H1 (cell line): ENCODE data around the gene DNMT1. TPM values are rescaled to one million over a fixed set of nuclear protein-coding genes. Genes with fewer than 3 reads are reported as not detected.
"Not testable (repeated sequence)": the region's sequence is repeated elsewhere in the genome, so short reads cannot be mapped to it uniquely, and the experiment has no call there.

Experiments
- CTCF ChIA-PET: fragments of 300-600 bp; sonication (Branson Sonifier 250); formaldehyde crosslinking; loops from one replicate; lab custom pipeline; 2021; ENCODE audit not compliant: partially characterized antibody; lab: Charles Lee
- POLR2A ChIA-PET: fragments of 300-600 bp; sonication (Branson Sonifier 250); formaldehyde crosslinking; loops from one replicate; lab custom pipeline; 2021; ENCODE audit warnings: inconsistent platforms; ENCODE audit not compliant: partially characterized antibody; lab: Charles Lee
- DNase-seq, 2 experiments: peaks; one replicate each; pipeline versions ENCODE4 v3.0.0 to v3.0.0-alpha.2; 2010 to 2022; ENCODE audit warnings: low spot score in 2 of 2, low read depth in 1 of 2, mixed read lengths in 1 of 2
- FAIRE-seq: peaks from 2 replicates; lab custom pipeline; 2011; peaks lifted over from hg19 to GRCh38; lab: Jason Lieb, UNC
- H2AFZ ChIP-seq: 2 replicates; pipeline ENCODE4 v1.8.1; 2012; ENCODE audit warnings: low read length, inconsistent platforms
- H2AK5ac ChIP-seq: 2 replicates; pipeline ENCODE4 v1.6.1; 2013; ENCODE audit warnings: low read depth, low read length
- H2BK120ac ChIP-seq: replicated peaks from 2 replicates; pipeline ENCODE3; 2013; ENCODE audit warnings: low read depth, low read length, inconsistent platforms
- H2BK12ac ChIP-seq: 2 replicates; pipeline ENCODE4 v1.6.1; 2013; ENCODE audit warnings: low read depth, low read length
- H2BK15ac ChIP-seq: 2 replicates; pipeline ENCODE4 v1.6.1; 2013; ENCODE audit warnings: low read length
- H2BK20ac ChIP-seq: 2 replicates; pipeline ENCODE4 v1.6.1; 2013; ENCODE audit warnings: low read length
- H2BK5ac ChIP-seq: 2 replicates; pipeline ENCODE4 v1.6.1; 2013; ENCODE audit warnings: low read depth, low read length
- H3K14ac ChIP-seq: 2 replicates; pipeline ENCODE4 v1.6.1; 2013; ENCODE audit warnings: inconsistent platforms; ENCODE audit not compliant: insufficient read length
- H3K18ac ChIP-seq: 2 replicates; pipeline ENCODE4 v1.6.1; 2013; ENCODE audit warnings: low read length; ENCODE audit errors: extremely low read depth
- H3K23ac ChIP-seq: 2 replicates; pipeline ENCODE4 v1.6.1; 2013; ENCODE audit warnings: inconsistent platforms; ENCODE audit not compliant: insufficient read length
- H3K23me2 ChIP-seq: 2 replicates; pipeline ENCODE4 v1.6.1; 2013; ENCODE audit warnings: low read depth, low read length
- H3K27ac ChIP-seq: 2 replicates; pipeline ENCODE4 v1.6.1; 2011; ENCODE audit warnings: low read depth, low read length, inconsistent platforms
- H3K27me3 ChIP-seq, 4 experiments: replicated peaks in 1 of 4; 1 replicate in 1 of 4; 2 replicates in 3 of 4; pipeline versions ENCODE4 v1.6.1 to v1.8.1; 2011 to 2013; ENCODE audit warnings: low read length in 3 of 4, mild to moderate bottlenecking in 3 of 4, inconsistent platforms in 2 of 4, mixed read lengths in 2 of 4, moderate library complexity in 1 of 4; ENCODE audit not compliant: control insufficient read depth in 3 of 4, insufficient read depth in 3 of 4; ENCODE audit errors: extremely low read depth in 1 of 4
- H3K36me3 ChIP-seq, 4 experiments: 2 replicates each; pipeline versions ENCODE4 v1.6.1 to v1.8.1; 2011 to 2013; ENCODE audit warnings: mild to moderate bottlenecking in 4 of 4, low read length in 3 of 4, moderate library complexity in 2 of 4, control low read depth in 1 of 4, inconsistent platforms in 1 of 4; ENCODE audit not compliant: insufficient read depth in 4 of 4, control insufficient read depth in 2 of 4
- H3K4ac ChIP-seq: replicated peaks from 2 replicates; pipeline ENCODE3; 2013; ENCODE audit warnings: low read length, low read depth, mixed read lengths, inconsistent platforms; ENCODE audit not compliant: insufficient read length
- H3K4me1 ChIP-seq, 4 experiments: replicated peaks in 1 of 4; 1 replicate in 1 of 4; 2 replicates in 3 of 4; pipeline versions ENCODE4 v1.6.1 to v1.8.1; 2011 to 2013; ENCODE audit warnings: low read length in 3 of 4, inconsistent platforms in 2 of 4, mixed read lengths in 1 of 4; ENCODE audit not compliant: insufficient read depth in 4 of 4, control insufficient read depth in 3 of 4
- H3K4me2 ChIP-seq, 2 experiments: 2 replicates each; pipeline versions ENCODE4 v1.6.1 to v1.8.1; 2011 to 2013; ENCODE audit warnings: low read depth in 2 of 2, low read length in 2 of 2, control low read depth in 1 of 2, inconsistent platforms in 1 of 2, mild to moderate bottlenecking in 1 of 2; ENCODE audit not compliant: insufficient read depth in 1 of 2
- H3K4me3 ChIP-seq, 4 experiments: fragments of 200-600, 300-600 bp in 1 of 4; sonication (generic), shearing (Covaris generic), sonication (Bioruptor Twin) in 1 of 4; 2 replicates each; pipeline versions ENCODE4 v1.5.1 to v1.8.1; 2011 to 2016; ENCODE audit warnings: low read length in 4 of 4, low read depth in 3 of 4, control low read depth in 2 of 4, inconsistent platforms in 2 of 4, mild to moderate bottlenecking in 2 of 4, mixed read lengths in 1 of 4, moderate library complexity in 1 of 4; ENCODE audit not compliant: insufficient read depth in 2 of 4; ENCODE audit errors: extremely low read depth in 1 of 4
- H3K56ac ChIP-seq: replicated peaks from 2 replicates; pipeline ENCODE3; 2013; ENCODE audit warnings: low read depth, mild to moderate bottlenecking, mixed read lengths, low read length, inconsistent platforms; ENCODE audit not compliant: insufficient read length
- H3K79me1 ChIP-seq: 2 replicates; pipeline ENCODE4 v1.6.1; 2013; ENCODE audit warnings: low read depth, low read length, control low read depth
- H3K79me2 ChIP-seq, 2 experiments: 2 replicates each; pipeline versions ENCODE4 v1.6.1 to v1.8.1; 2012 to 2013; ENCODE audit warnings: low read length in 2 of 2, mild to moderate bottlenecking in 2 of 2, inconsistent platforms in 1 of 2; ENCODE audit not compliant: insufficient read depth in 2 of 2, control insufficient read depth in 1 of 2
- H3K9ac ChIP-seq, 4 experiments: replicated peaks in 1 of 4; 1 replicate in 1 of 4; 2 replicates in 3 of 4; pipeline versions ENCODE4 v1.6.1 to v1.8.1; 2011 to 2013; ENCODE audit warnings: low read depth in 3 of 4, low read length in 3 of 4, control low read depth in 2 of 4, mild to moderate bottlenecking in 2 of 4, moderate library complexity in 2 of 4, inconsistent platforms in 1 of 4; ENCODE audit errors: extremely low read depth in 1 of 4
- H3K9me3 ChIP-seq, 2 experiments: 2 replicates each; pipeline versions ENCODE4 v1.6.1 to v1.8.1; 2012 to 2013; ENCODE audit warnings: mild to moderate bottlenecking in 2 of 2, moderate library complexity in 2 of 2, control low read depth in 1 of 2, inconsistent platforms in 1 of 2, low read depth in 1 of 2, low read length in 1 of 2, mixed read lengths in 1 of 2; ENCODE audit not compliant: insufficient read depth in 2 of 2
- H4K20me1 ChIP-seq, 2 experiments: replicated peaks in 1 of 2; 2 replicates each; pipeline versions ENCODE3 to v1.8.1; 2011 to 2013; ENCODE audit warnings: inconsistent platforms in 2 of 2, low read length in 2 of 2, mild to moderate bottlenecking in 1 of 2; ENCODE audit not compliant: insufficient read depth in 2 of 2, control insufficient read depth in 1 of 2
- H4K5ac ChIP-seq: 2 replicates; pipeline ENCODE4 v1.6.1; 2013; ENCODE audit warnings: low read length, low read depth, mixed read lengths, inconsistent platforms; ENCODE audit not compliant: insufficient read length
- H4K8ac ChIP-seq: 2 replicates; pipeline ENCODE4 v1.8.0; 2013; ENCODE audit warnings: mild to moderate bottlenecking, moderate library complexity, low read length, inconsistent platforms; ENCODE audit not compliant: insufficient read depth; ENCODE audit errors: extremely low read depth
- H4K91ac ChIP-seq: replicated peaks from 2 replicates; pipeline ENCODE3; 2013; ENCODE audit warnings: low read length, mixed read lengths, inconsistent platforms; ENCODE audit not compliant: insufficient read length
- WGBS, 2 experiments: shearing (Covaris generic) in 1 of 2; methylation state at CpG; one replicate each; pipeline versions ENCODE4 v1.1.6 to v1.1.7; 2013 to 2015; ENCODE audit warnings: low lambda C conversion rate in 2 of 2, mixed read lengths in 2 of 2, inconsistent platforms in 1 of 2, low coverage in 1 of 2, missing lambda C conversion rate in 1 of 2; ENCODE audit not compliant: insufficient replicate concordance in 2 of 2, insufficient coverage in 1 of 2, insufficient read length in 1 of 2; ENCODE audit errors: extremely low coverage in 1 of 2, missing lambda C conversion rate in 1 of 2; 5-methylcytosine and 5-hydroxymethylcytosine counted together
- polyA plus RNA-seq, 7 experiments: library from polyadenylated mRNA; depleted of rRNA in 3 of 7; stranded (reverse) in 5 of 7; unstranded in 2 of 7; fragments of >200 nt in 5 of 7; fragments of 200-250 nt in 2 of 7; gene quantifications; 1 replicate in 5 of 7; 2 replicates in 1 of 7; 4 replicates in 1 of 7; pipeline versions ENCODE4 v1.2.1 to v1.2.3, GENCODE V29; 2011 to 2013; ENCODE audit warnings: missing spikeins in 2 of 7, mixed read lengths in 2 of 7
- total RNA-seq: library from RNA; stranded (reverse); fragmentation: NEBNext Ultra II Directional; extraction: Animal tissue kit (Norgen Biotek cat#: 25700); gene quantifications from 2 replicates; pipeline ENCODE4 v1.2.1, GENCODE V29; 2021

The DNMT1 gene
- total and polyA plus RNA-seq, 2 of the 8 experiments (the other 6 are each of a cell fraction or from before 2014, with no cell fraction given), result 101 to 210 TPM

- H3K56ac ChIP-seq, H3K23ac ChIP-seq, H4K20me1 ChIP-seq, H3K4me1 ChIP-seq, FAIRE-seq, H3K27ac ChIP-seq, H3K14ac ChIP-seq, H3K18ac ChIP-seq, H2BK20ac ChIP-seq, H2BK12ac ChIP-seq, H3K79me1 ChIP-seq, H3K23me2 ChIP-seq, H2AK5ac ChIP-seq, H3K36me3 ChIP-seq, H4K5ac ChIP-seq, H3K4ac ChIP-seq, H2AFZ ChIP-seq, H4K8ac ChIP-seq, H3K27me3 ChIP-seq, H3K4me3 ChIP-seq, H3K4me2 ChIP-seq, H3K9me3 ChIP-seq, DNase-seq, H2BK15ac ChIP-seq, H3K9ac ChIP-seq, H4K91ac ChIP-seq, H2BK5ac ChIP-seq, H3K79me2 ChIP-seq: not testable (repeated sequence)
- H2BK120ac ChIP-seq, result peak overlapping the region; percentile 54
- WGBS, 2 experiments, result 93% methylated on average over 10 of the region's 11 CpGs; no CpG with 5 or more reads in 1 of the 2 experiments
- CTCF ChIA-PET, result interaction anchor here (0.6 to 2.1 kb wide), 8 partner anchors 9 to 181 kb away, joined by 3 to 7 read pairs (median 3); partner anchors contain the start of gene TYK2
- POLR2A ChIA-PET, result interaction anchor here (1.7 kb wide), 1 partner anchor 11 kb away, joined by 5 read pairs; no protein-coding TSS in a partner anchor
Observed at GRCh38 chr19:10198889-10199644, 4.3 kb upstream of the DNMT1 start.
